Activated effector memory CD4-positive, alpha-beta T cell treated with anti-CD3 and anti-CD28 coated beads, Interleukin-2, amount 50 U/mL, for 16 hours (primary cell): ENCODE results near the gene RHOF.
A peak's percentile ranks its signal among the peaks of the same experiment; 100 is the strongest.

Experiments used
- DNase-seq: peaks from one replicate; pipeline ENCODE4 v3.0.0-alpha.2; 2020

Gene RHOF

DNA sequence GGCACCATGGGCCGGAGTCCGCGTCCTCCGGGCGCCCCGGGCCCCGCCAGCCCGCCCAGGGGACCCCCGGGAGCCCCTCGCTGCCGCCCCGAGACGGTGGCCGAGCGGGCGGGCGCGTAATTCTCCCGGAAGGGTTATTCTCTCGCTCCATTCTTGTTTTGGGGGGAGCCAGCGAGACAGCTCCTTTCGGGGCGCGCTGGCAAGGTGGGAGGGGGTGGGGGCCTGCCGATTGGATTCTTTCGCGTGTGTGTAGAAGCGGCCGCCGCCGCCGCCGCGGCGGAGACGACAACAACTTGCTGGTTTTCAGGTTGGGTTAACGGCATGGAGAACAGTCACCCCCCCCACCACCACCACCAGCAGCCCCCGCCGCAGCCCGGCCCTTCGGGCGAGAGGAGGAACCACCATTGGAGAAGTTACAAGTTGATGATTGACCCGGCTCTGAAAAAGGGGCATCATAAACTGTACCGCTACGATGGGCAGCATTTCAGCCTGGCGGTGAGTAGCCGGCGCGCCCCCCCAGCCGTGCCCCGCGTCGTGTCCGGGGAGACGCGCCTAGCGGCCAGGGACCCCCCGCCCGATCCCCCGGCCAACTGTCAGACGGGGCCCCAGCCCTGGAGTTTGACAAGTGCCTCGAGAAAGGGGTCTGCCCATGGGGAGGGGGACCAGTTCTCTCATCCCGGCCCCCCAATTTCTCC is 11.1 kb upstream of the RHOF start:
- peak; percentile 86 for DNase-seq

DNA sequence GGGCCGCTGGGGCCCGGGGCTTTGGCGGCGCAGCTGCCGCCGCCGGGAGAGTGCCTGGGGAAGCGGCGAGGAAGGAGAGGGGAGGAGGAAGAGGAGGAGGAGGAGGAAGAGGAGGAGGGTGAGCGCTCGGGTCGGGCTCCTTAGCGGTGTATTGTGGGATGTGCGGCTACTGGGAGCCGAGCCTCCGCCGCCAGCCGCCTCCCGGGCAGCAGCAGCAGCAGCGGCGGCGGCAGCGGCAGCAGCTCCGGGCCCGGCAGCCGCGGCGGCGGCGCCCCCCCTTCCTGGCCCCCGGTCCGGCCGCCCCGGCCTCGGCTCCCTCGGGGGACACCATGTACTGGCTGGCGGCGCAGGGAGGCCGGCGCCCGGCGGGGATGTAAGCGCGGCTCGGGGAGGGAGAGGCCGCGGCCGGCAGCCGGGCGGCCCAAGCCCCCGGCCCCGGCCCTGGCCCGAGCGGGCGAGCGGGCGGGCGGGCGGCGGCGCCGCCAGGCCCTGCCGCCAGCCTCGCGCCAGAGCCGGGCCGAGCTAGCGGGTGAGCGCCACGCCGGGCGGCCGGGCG is 10.5 kb upstream of the RHOF start, which contains the start of gene SETD1B:
Gene SETD1B (plus strand): TSS at position 149 of the 556 bp plus-strand sequence. CDS start 729 bp downstream, outside the sequence.
- DNase-seq = peak; percentile 84

DNA sequence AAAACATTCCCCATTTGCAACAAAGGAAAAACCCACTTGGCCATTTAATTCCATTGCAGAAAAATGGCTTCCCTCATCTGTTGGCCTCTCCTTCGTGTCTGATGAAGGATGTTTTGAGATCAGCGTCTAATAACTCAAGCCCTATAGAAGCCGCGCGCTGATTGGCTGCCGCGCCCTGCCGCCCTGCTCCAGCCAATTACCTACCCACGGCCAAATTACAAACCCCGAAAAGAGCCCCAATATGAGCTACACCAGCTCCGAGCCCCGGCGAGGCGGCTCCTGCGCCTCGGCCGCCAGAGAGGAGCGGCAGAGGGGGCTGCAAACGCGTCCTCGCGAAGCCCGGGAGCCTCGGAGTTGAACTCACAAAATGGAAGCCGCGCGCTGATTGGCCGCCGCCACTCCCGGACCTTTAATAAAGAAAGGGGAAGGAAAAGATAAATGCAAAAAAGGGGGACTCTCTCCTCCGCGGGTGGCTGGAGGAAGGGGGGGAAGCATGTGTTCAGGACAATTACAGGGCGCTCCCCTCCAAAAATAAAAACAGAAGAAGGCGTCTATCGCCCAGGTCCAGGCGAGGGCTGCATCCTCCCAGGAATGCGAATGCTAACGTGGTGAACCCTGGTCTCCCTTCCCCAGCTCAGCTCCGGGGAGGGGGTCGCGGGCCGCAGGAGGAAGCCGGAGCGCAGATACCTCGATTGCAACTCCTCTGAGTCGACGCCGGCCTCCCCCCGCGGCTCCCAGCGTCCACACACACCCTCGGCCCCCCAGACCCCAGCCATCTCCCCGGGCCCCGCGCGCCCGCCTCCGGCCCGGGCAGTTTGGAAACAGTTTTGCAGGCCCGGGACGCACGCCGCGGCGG is 9.6 kb upstream of the RHOF start:
- DNase-seq = peak; percentile 94

DNA sequence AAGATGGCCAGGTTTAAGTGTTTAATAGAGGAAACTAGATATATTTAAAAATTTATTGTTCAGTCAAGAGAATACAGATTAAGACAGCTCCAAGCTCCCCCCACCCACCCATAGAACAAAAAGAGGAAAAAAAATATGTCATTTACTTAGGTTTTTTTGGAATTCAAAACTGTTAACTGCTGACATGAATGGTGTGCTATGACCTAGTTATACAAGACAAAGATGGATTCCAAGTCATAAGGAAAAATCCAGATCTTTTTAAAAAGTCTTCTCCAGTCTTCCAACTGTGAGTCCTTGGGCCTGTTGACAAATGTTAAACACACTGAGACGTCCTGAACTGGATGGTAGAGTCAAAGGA is 9.0 kb upstream of the RHOF start:
- DNase-seq = no peak

DNA sequence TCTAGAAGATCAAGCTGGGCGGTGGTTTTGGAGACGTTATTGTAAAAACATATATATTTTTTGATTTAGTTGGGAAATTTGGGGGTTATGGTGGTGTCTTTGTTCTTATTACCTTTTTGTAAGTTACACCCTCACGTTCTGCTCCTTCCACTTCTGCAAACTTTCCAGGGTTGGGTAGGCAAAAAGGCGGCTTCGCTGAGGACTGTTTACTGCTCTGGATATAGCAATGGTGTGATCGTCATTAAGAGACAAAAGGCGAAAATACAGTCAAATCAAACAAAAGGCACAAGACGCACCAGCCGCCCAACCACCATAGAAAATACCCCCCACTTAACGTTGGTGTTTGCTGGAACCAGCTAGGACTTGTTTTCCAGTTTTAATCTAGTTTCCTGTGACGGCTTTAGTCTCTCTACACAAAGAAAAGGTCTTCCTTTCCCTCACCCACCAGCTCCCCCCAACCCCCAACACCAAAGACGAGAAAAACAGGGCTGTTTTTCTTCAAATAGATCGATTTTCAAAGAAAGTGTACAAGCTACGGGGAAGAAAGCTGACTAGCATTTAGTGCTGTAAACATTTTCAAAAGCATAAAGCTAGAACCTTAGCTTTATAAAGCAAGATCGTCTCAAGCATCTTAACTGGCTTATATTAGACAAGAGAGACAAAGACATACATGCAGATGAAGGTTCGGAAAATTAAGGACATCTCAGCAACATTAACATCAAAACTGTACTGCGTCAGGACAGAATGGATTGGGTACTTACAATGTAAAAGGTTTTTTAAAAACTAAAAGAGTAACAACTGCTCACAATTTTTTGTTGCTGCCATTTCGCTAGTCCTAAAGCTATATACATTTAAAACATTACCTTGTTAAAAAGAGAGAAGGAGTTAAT is 8.4 kb upstream of the RHOF start:
- peak; percentile 77 for DNase-seq

GRCh38 chr12:121800694-121801594 is 7.5 kb upstream of the RHOF start:
- peak; percentile 91 for DNase-seq

GRCh38 chr12:121799842-121800693 is 6.6 kb upstream of the RHOF start:
- peak; percentile 93 for DNase-seq

DNA sequence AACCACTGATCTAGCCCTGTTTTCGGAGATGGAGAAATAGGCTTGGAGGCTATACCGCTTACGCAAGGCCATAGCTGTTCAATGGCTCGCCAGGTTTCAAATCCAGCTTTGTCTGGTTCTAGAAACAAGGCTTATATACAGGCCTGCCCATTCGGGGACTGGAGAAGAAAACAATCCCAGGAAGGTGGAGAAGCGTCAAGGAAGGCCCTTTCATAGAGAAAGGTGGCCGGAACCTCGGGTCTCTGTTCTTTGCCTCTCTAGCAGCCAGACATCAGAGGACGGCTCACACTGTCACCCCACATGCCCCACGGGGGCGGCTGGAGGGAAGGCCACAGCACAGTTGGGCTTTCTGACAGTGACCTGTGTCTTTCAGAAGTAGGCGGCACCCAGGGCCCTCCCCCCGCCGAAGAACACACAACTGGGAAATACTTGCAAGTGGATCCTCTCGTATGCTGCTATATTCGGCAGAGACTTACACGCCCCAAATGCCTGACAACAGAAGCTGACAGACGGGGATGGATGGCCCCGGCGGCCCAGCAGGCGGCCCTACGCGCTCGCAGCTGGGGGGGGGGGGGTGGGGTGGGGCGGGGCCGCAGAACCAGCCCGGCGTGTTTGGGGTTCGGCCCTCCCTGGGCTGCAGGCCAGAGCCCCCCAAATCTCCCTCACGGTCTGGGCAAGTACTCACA is 5.8 kb upstream of the RHOF start:
- peak; percentile 83 for DNase-seq

DNA sequence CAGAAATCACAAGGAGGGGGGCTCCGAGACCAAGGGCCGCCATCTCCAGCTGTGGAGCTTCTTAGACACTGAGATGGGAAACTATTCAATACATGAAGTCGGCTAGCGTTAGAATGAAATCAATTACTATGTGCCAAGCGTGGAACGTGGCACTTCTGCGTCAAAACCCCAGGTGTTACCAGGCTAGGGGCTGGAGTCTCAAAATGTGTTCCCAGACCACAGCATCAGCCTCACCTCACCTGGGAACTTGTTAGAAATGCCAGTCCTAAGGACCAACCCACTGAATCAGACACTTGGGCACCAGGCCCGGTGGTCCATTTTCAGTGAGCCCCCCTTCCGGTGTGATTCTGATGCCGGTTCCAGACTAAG is 5.3 kb upstream of the RHOF start:
- DNase-seq = no peak

DNA sequence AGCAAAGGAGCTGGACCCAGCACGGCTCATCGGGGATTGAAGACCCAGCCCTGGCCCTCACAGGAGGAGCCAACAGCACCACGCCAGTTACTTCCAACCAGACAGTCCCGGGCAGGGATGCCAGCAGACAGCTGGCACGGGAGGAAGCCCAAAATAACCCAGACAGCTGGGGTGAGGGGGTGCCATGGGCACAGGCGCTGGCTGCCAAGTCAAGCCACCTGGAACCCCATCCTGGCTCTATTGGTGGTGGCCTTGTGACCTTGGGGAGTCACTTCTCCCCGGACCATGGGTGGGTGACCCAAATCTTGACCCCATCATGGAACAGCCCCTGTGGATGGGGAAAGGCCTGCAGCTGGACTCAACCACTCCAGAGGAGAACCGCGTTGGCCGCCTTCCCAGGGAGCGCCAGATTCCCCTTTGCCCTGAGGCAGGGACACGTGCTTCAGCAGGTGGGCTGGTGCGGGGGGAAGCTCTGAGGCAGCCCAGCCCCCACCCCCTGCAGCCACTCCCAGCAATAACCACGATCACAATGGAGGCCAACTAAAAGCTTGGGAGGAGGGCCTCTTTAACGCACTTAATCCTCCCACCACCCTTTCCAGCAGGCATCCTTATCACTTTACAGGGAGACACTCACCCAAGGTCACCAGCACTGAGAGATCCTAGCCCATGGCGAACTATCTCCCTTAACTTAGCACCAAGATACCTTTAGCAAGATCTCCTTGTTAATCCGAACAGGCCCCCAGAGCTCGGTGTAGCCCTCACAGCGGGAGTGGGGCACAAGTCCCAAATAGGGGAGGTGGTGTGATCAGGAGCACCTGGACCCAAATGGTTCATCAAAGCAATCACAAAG is 4.7 kb upstream of the RHOF start:
- DNase-seq = no peak

DNA sequence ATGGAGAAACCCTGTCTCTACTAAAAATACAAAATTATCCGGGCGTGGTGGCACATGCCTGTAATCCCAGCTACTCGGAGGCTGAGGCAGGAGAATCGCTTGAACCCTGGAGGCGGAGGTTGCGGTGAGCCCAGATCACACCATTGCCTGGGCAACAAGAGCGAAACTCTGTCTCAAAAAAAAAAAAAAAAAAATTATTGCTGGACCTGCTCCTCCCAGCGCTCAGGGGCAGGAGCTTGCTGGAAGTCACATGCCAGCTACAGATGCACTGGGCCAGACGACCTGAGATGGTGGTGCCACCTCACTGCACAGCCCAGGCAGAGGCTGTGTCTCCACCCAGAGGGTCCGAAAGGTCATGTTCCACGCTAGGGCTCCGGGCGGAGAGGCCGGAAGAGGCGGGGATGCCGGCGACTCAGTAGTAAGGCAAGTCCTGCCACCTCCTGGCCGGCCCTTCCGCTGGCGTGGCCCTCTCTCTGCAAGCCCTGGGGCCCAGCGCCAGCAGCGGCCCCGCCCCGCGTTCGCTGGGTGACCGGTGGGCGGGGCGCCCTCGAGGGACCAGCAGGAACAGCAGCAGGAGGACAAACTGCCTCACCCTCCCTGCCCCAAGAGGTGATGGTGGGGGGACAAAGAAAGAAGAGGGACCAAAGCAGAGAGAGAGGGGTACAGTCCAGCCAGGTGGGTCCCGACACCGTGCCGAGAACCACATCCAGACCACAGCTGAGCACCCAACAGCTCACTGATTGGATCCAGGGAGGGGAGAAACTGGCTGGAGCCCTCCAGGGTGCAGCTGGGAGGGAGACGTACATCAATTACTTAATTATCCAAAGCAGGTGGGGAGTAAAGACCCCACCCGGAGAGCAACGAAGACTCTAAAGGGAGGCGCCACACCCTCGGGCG is 3.6 kb upstream of the RHOF start:
- no peak for DNase-seq

- DNase-seq = peak; percentile 95
Observed at GRCh38 chr12:121795034-121795968, 1.8 kb upstream of the RHOF start.

- DNase-seq = peak; percentile 83
Observed at GRCh38 chr12:121794534-121795033, 1.1 kb upstream of the RHOF start.

DNA sequence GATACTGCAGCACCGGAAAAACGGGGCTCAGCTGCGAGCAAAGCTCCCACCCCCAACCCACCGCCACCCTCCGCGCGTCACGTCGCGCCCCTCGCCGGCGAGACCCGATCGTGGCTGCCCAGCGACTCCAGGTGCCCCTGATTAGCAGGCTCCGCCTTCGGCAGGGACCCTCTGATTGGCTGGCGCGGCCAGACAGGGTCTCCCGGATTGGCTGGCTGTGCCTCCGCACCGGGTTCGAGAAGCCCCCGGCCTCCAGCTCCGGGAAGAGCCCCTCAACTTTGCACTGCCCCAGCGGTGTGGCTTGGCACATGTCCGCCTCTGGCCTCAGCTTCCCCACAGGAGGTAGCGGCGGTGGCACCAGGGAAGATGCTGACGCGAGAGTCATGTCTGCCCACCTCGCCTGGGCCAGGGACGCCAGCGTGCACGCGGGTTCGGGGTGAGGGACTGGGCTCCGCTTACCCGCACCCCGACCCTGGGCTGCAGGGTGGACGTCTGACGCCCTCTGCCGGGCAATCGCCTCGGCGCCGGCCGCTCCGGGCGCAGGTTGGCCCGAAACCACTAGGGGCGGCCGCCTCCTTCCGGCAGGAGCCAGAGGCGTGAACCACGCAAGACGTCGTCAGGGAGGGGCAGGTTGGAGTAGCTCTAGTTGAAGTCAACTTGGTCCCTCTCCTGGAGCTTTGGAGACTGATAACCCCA is 498 bp upstream of the RHOF start:
- peak; percentile 98 for DNase-seq

- DNase-seq = peak; percentile 86
Observed at GRCh38 chr12:121792607-121793439, 665 bp downstream of the RHOF start.
